ENCODE data around the gene FAM50A.

- TF ChIP-seq CTCF (IDR thresholded peaks at IDR 0.05) (no peak), POLR2A (IDR thresholded peaks at IDR 0.05) (no peak)
Observed at GRCh38 chrX:154448484-154448883, 4.5 kb downstream of the FAM50A start.

Data from heart left ventricle (tissue), 13 donors.